HEK293 (cell line): ENCODE measurements around the gene THBS3.

ENCODE experiments used
- CTCF ChIA-PET: fragments of 350-600 bp; formaldehyde crosslinking; extraction: SDS; loops from one replicate; lab custom pipeline; 2021; ENCODE audit warnings: antibody characterized with exemption; lab: Yijun Ruan, JAX
- POLR2A ChIA-PET: fragments of 300-600 bp; formaldehyde crosslinking; extraction: SDS; loops from one replicate; lab custom pipeline; 2020; ENCODE audit warnings: antibody characterized with exemption, inconsistent platforms; lab: Yijun Ruan, JAX
- H3K27ac ChIP-seq: fragments of 200-500 bp; sonication (Bioruptor generic); 2 replicates; pipeline ENCODE4 v1.5.1; 2014; ENCODE audit warnings: low read depth, low read length, control low read depth, inconsistent platforms; ENCODE audit errors: extremely low read depth
- H3K36me3 ChIP-seq, 2 experiments: fragments of 200-500 bp in 1 of 2; sonication (Bioruptor generic) in 1 of 2; 1 replicate in 1 of 2; 2 replicates in 1 of 2; pipeline ENCODE4 v1.5.1; 2014 to 2017; ENCODE audit warnings: inconsistent platforms in 2 of 2, low read length in 2 of 2; ENCODE audit not compliant: control insufficient read depth in 2 of 2, insufficient read depth in 1 of 2
- H3K4me1 ChIP-seq: fragments of 200-500 bp; sonication (Bioruptor generic); 2 replicates; pipeline ENCODE4 v1.5.1; 2014; ENCODE audit warnings: mild to moderate bottlenecking, low read length, inconsistent platforms; ENCODE audit not compliant: control insufficient read depth, insufficient read depth
- H3K4me3 ChIP-seq: 2 replicates; pipeline ENCODE4 v1.5.1; 2011; ENCODE audit warnings: low read depth, mild to moderate bottlenecking, control low read depth, low read length, moderate library complexity
- H3K9me3 ChIP-seq: fragments of 200-500 bp; sonication (Bioruptor generic); 2 replicates; pipeline ENCODE4 v1.5.1; 2014; ENCODE audit warnings: low read depth, low read length, inconsistent platforms; ENCODE audit not compliant: control insufficient read depth, insufficient read depth
- CTCF ChIP-seq: fragments of 450-650 bp; formaldehyde crosslinking; IDR thresholded peaks from 2 replicates; pipeline ENCODE4 v1.5.1; 2016; ENCODE audit warnings: missing biosample characterization, missing genetic modification characterization
- GLIS2 ChIP-seq: fragments of 450-650 bp; formaldehyde crosslinking; IDR thresholded peaks from 2 replicates; pipeline ENCODE4 v1.5.1; 2016; ENCODE audit warnings: missing biosample characterization, missing genetic modification characterization
- PATZ1 ChIP-seq: fragments of 450-650 bp; formaldehyde crosslinking; IDR thresholded peaks from 2 replicates; pipeline ENCODE4 v1.5.1; 2016; ENCODE audit warnings: missing biosample characterization, missing genetic modification characterization
- PRDM10 ChIP-seq: fragments of 450-650 bp; formaldehyde crosslinking; IDR thresholded peaks from 2 replicates; pipeline ENCODE4 v1.5.1; 2016; ENCODE audit warnings: missing biosample characterization, missing genetic modification characterization
- ZNF146 ChIP-seq: fragments of 450-650 bp; formaldehyde crosslinking; IDR thresholded peaks from 2 replicates; pipeline ENCODE4 v1.5.1; 2016; ENCODE audit warnings: missing biosample characterization, missing genetic modification characterization
- ZNF600 ChIP-seq: fragments of 450-650 bp; formaldehyde crosslinking; IDR thresholded peaks from 2 replicates; pipeline ENCODE4 v1.5.1; 2016; ENCODE audit warnings: missing biosample characterization, missing genetic modification characterization
- ZNF76 ChIP-seq: fragments of 450-650 bp; formaldehyde crosslinking; IDR thresholded peaks from 2 replicates; pipeline ENCODE4; 2016; ENCODE audit warnings: low read depth, missing biosample characterization, missing genetic modification characterization, borderline replicate concordance
- ZSCAN18 ChIP-seq: fragments of 450-650 bp; formaldehyde crosslinking; IDR thresholded peaks from 2 replicates; pipeline ENCODE4 v1.5.1; 2016; ENCODE audit warnings: missing biosample characterization, missing genetic modification characterization
- TF ChIP-seq, protein P1 (sequence below): fragments of 450-650 bp; formaldehyde crosslinking; IDR thresholded peaks from 2 replicates; pipeline ENCODE4 v1.5.1; 2016; ENCODE audit warnings: missing biosample characterization, missing genetic modification characterization

THBS3 gene

DNA sequence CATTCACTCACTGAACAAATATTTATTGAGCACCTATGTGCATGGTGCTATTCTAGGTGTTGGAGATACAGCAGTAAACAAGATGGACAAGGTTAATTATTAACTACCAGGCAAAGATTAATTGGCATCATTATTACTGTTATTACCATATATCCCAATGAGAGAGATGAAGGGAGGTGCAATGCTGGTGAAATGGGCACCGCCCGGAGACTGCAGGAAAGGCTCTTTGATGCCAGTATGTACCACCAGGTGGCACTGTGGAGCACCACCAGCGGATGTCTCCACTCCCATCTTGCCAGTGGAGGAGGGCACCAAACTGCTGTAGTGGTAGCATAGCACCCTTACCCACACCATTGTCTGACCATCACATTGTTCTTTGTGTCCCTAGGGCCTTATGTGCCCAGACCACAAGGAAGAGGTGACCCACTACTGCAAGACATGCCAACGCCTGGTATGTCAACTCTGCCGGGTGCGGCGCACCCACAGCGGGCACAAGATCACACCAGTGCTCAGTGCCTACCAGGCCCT lies 31.1 kb downstream of the THBS3 start (continued):
- TF ChIP-seq ZSCAN18, result no peak
- TF ChIP-seq, all 188 proteins: peak for 6

- peaks cover 5 to 7% of the 10 kb centered on the region in 2 experiments; a peak in 2 of 3 replicates for H3K36me3 ChIP-seq
- no peaks in the 10 kb centered on the region for H3K9me3 ChIP-seq
- CTCF ChIA-PET, result interaction anchor here (0.5 to 12.2 kb wide), 10 partner anchors 17 to 102 kb away, joined by 3 to 439 read pairs (median 4); no protein-coding TSS in a partner anchor
- H3K4me1 ChIP-seq, result no peaks in the 10 kb centered on the region
- H3K4me3 ChIP-seq, result no peak overlapping the region
- TF ChIP-seq PATZ1 (tag by site-specific recombination) (0 out of 2 replicates have a peak, but pooled peaks have one; percentile 12), ZNF76 (no peak), GLIS2 (tag by site-specific recombination) (0 out of 2 replicates have a peak, but pooled peaks have one; percentile 23), ZNF146 (tag by site-specific recombination) (no peak), ZNF600 (tag by site-specific recombination) (0 out of 2 replicates have a peak, but pooled peaks have one; percentile 18), PRDM10 (tag by site-specific recombination) (no peak), CTCF (tag by site-specific recombination) (0 out of 2 replicates have a peak, but pooled peaks have one; percentile 30)
- TF ChIP-seq, protein P1, sequence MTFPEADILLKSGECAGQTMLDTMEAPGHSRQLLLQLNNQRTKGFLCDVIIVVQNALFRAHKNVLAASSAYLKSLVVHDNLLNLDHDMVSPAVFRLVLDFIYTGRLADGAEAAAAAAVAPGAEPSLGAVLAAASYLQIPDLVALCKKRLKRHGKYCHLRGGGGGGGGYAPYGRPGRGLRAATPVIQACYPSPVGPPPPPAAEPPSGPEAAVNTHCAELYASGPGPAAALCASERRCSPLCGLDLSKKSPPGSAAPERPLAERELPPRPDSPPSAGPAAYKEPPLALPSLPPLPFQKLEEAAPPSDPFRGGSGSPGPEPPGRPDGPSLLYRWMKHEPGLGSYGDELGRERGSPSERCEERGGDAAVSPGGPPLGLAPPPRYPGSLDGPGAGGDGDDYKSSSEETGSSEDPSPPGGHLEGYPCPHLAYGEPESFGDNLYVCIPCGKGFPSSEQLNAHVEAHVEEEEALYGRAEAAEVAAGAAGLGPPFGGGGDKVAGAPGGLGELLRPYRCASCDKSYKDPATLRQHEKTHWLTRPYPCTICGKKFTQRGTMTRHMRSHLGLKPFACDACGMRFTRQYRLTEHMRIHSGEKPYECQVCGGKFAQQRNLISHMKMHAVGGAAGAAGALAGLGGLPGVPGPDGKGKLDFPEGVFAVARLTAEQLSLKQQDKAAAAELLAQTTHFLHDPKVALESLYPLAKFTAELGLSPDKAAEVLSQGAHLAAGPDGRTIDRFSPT (tag by site-specific recombination), result peak; percentile 15; the same call in 1 of the 2 replicates
- no peak overlapping the region for H3K27ac ChIP-seq
- POLR2A ChIA-PET, result interaction anchor here (0.8 to 1.6 kb wide), 2 partner anchors 17 to 51 kb away, joined by 3 to 5 read pairs; no protein-coding TSS in a partner anchor
Measured at GRCh38 chr1:155175927-155176371, 31.7 kb downstream of the THBS3 start.
